DND-41 (cell line): ENCODE results near the gene KBTBD7.
"Not testable (repeated sequence)": the region's sequence is repeated elsewhere in the genome, so short reads cannot be mapped to it uniquely, and the experiment has no call there.

Experiments used
- ATAC-seq: fragments of 200-7000 bp; cut with Tn5 transposase; 3 replicates; pipeline ENCODE4 v1.9.1; 2021; ENCODE audit warnings: low read depth; ENCODE audit not compliant: insufficient read depth
- DNase-seq: peaks from one replicate; pipeline ENCODE4 v3.0.0-alpha.2; 2020
- H2AFZ ChIP-seq: 2 replicates; pipeline ENCODE4 v1.6.0; 2012; ENCODE audit warnings: low read depth, low read length
- H3K27ac ChIP-seq: 2 replicates; pipeline ENCODE4 v1.5.1; 2012; ENCODE audit warnings: low read length, inconsistent platforms
- H3K27me3 ChIP-seq: fragments of 200-600 bp; sonication (generic); 2 replicates; pipeline ENCODE4 v1.6.0; 2012; ENCODE audit warnings: low read length, mild to moderate bottlenecking, inconsistent platforms; ENCODE audit not compliant: insufficient read depth, poor library complexity
- H3K36me3 ChIP-seq: 2 replicates; pipeline ENCODE4 v1.5.1; 2012; ENCODE audit warnings: low read length, inconsistent platforms; ENCODE audit not compliant: insufficient read depth
- H3K4me1 ChIP-seq: 2 replicates; pipeline ENCODE4 v1.5.1; 2012; ENCODE audit warnings: mild to moderate bottlenecking, low read length; ENCODE audit not compliant: insufficient read depth
- H3K4me2 ChIP-seq: 2 replicates; pipeline ENCODE4 v1.6.0; 2012; ENCODE audit warnings: mild to moderate bottlenecking, moderate library complexity, low read length, inconsistent platforms; ENCODE audit not compliant: insufficient read depth
- H3K4me3 ChIP-seq, 2 experiments: fragments of 200-600 bp in 1 of 2; shearing (Covaris generic) in 1 of 2; 2 replicates each; pipeline ENCODE4 v1.5.1; 2012 to 2016; ENCODE audit warnings: inconsistent platforms in 2 of 2, low read length in 2 of 2, mild to moderate bottlenecking in 2 of 2, low read depth in 1 of 2, moderate library complexity in 1 of 2
- H3K79me2 ChIP-seq: 2 replicates; pipeline ENCODE4 v1.6.0; 2012; ENCODE audit warnings: low read length, inconsistent platforms; ENCODE audit not compliant: insufficient read depth
- H3K9ac ChIP-seq: 2 replicates; pipeline ENCODE4 v1.6.0; 2012; ENCODE audit warnings: low read depth, mild to moderate bottlenecking, inconsistent platforms, low read length, moderate library complexity
- H3K9me3 ChIP-seq: 2 replicates; pipeline ENCODE4 v1.5.1; 2012; ENCODE audit warnings: low read length, moderate library complexity, mild to moderate bottlenecking, inconsistent platforms; ENCODE audit not compliant: insufficient read depth, severe bottlenecking
- H4K20me1 ChIP-seq: 2 replicates; pipeline ENCODE4 v1.6.0; 2012; ENCODE audit warnings: low read length; ENCODE audit not compliant: insufficient read depth
- CTCF ChIP-seq: IDR thresholded peaks from 2 replicates; pipeline ENCODE4 v1.5.1; 2012; ENCODE audit warnings: borderline replicate concordance, low read length, moderate library complexity, mild to moderate bottlenecking; ENCODE audit not compliant: poor library complexity, severe bottlenecking; ENCODE audit errors: extremely low read depth
- EZH2 ChIP-seq: IDR thresholded peaks from 3 replicates; pipeline ENCODE4 v1.6.1; 2012; ENCODE audit warnings: borderline replicate concordance, low read depth, mild to moderate bottlenecking, moderate library complexity, low read length, inconsistent platforms; ENCODE audit not compliant: severe bottlenecking

The KBTBD7 gene

GRCh38 chr13:41182231-41182630 lies 12.1 kb downstream of the KBTBD7 start:
- Histone ChIP-seq H4K20me1 (no peaks in the 10 kb centered on the region), H3K27me3 (no peaks in the 10 kb centered on the region), H3K4me3 (no peak overlapping the region), H2AFZ (no peak overlapping the region), H3K4me2 (no peak overlapping the region), H3K27ac (no peak overlapping the region), H3K4me1 (no peaks in the 10 kb centered on the region), H3K9ac (no peak overlapping the region), H3K79me2 (no peaks in the 10 kb centered on the region), H3K36me3 (no peaks in the 10 kb centered on the region), H3K9me3 (no peaks in the 10 kb centered on the region)
- no peak for TF ChIP-seq EZH2
- ATAC-seq, result no peak
- no peak for DNase-seq

GRCh38 chr13:41179593-41180250 lies 14.6 kb downstream of the KBTBD7 start:
- ATAC-seq (no peak), DNase-seq (no peak)
- H3K4me1 ChIP-seq, result no peaks in the 10 kb centered on the region
- H3K9me3 ChIP-seq, result peaks cover 13% of the 10 kb centered on the region
- TF ChIP-seq CTCF, result no peak
- TF ChIP-seq EZH2, result no peak
- no peak overlapping the region for H3K4me3 ChIP-seq
- no peaks in the 10 kb centered on the region; the same call in 1 of the 2 replicates for H3K36me3 ChIP-seq
- H3K9ac ChIP-seq, result no peak overlapping the region
- no peak overlapping the region for H2AFZ ChIP-seq
- no peaks in the 10 kb centered on the region for H3K27me3 ChIP-seq
- no peak overlapping the region for H3K4me2 ChIP-seq
- H4K20me1 ChIP-seq, result no peaks in the 10 kb centered on the region
- no peak overlapping the region for H3K27ac ChIP-seq
- no peaks in the 10 kb centered on the region for H3K79me2 ChIP-seq

GRCh38 chr13:41178040-41178439 lies 16.3 kb downstream of the KBTBD7 start:
- H3K27ac ChIP-seq, result no peak overlapping the region
- no peak for TF ChIP-seq CTCF
- no peak for TF ChIP-seq EZH2
- no peak overlapping the region for H3K4me3 ChIP-seq
- no peaks in the 10 kb centered on the region for H3K79me2 ChIP-seq
- DNase-seq, result no peak
- H2AFZ ChIP-seq, result no peak overlapping the region
- no peaks in the 10 kb centered on the region for H4K20me1 ChIP-seq
- no peak overlapping the region for H3K4me2 ChIP-seq
- no peaks in the 10 kb centered on the region; the same call in 1 of the 2 replicates for H3K36me3 ChIP-seq
- H3K4me1 ChIP-seq, result no peaks in the 10 kb centered on the region
- H3K9ac ChIP-seq, result no peak overlapping the region
- no peaks in the 10 kb centered on the region for H3K27me3 ChIP-seq
- ATAC-seq, result no peak
- peaks cover 17% of the 10 kb centered on the region for H3K9me3 ChIP-seq

- Histone ChIP-seq H4K20me1 (no peaks in the 10 kb centered on the region), H3K36me3 (no peaks in the 10 kb centered on the region; the same call in 1 of the 2 replicates), H3K27ac (no peak overlapping the region), H3K9me3 (peaks cover 17% of the 10 kb centered on the region), H3K4me2 (no peak overlapping the region), H3K79me2 (no peaks in the 10 kb centered on the region), H3K9ac (no peak overlapping the region), H2AFZ (no peak overlapping the region), H3K27me3 (no peaks in the 10 kb centered on the region), H3K4me1 (no peaks in the 10 kb centered on the region), H3K4me3 (no peak overlapping the region)
- no peak for DNase-seq
- TF ChIP-seq EZH2 (no peak), CTCF (no peak)
- no peak for ATAC-seq
Measured at GRCh38 chr13:41177616-41178015, 16.8 kb downstream of the KBTBD7 start.

GRCh38 chr13:41175576-41175975 lies 18.8 kb downstream of the KBTBD7 start:
- not testable (repeated sequence) for H3K36me3 ChIP-seq, H3K27ac ChIP-seq, H3K4me2 ChIP-seq, H4K20me1 ChIP-seq, H3K27me3 ChIP-seq, H2AFZ ChIP-seq, DNase-seq, H3K9ac ChIP-seq, ATAC-seq, H3K4me3 ChIP-seq, H3K4me1 ChIP-seq, H3K79me2 ChIP-seq
- peaks cover 17% of the 10 kb centered on the region for H3K9me3 ChIP-seq
